ENCODE data around the gene ZFP92. TPM values are rescaled to one million over a fixed set of nuclear protein-coding genes. Genes with fewer than 3 reads are reported as not detected.

Gene ZFP92
- total RNA-seq, 2 donors from 2014 or later: 0.85 to 2.0 TPM

GRCh38 chrX:153445856-153446635 is 34.8 kb downstream of the ZFP92 start, which contains the start of gene TREX2:
TREX2 (minus strand) TSS chrX:153446056; CDS start chrX:153445430, 626 bp downstream.
- DNase-seq: no peak
- no peak for ATAC-seq
- intact Hi-C loops (cut with DNase I): no loop called here

DNA sequence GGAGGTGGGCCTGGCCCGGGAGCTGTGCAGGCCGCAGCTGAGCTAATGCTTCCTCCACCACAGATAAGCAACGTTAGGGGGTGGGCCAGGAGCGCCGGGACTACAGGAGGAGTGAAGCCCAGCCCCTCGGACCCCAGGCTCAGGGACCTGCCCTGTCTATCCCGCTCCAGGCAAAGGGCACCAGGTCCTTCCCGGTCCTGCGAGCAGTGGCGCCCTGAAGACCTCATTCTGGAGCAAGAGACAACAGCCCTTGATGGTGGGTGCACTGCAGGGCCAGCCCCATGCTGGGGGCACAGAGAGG is 35.3 kb downstream of the ZFP92 start:
- ATAC-seq: no peak
- intact Hi-C loops (cut with DNase I): no loop called here
- DNase-seq: no peak

- intact Hi-C loops (cut with DNase I): no loop called here
Observed at GRCh38 chrX:153446950-153447580, 35.8 kb downstream of the ZFP92 start.

DNA sequence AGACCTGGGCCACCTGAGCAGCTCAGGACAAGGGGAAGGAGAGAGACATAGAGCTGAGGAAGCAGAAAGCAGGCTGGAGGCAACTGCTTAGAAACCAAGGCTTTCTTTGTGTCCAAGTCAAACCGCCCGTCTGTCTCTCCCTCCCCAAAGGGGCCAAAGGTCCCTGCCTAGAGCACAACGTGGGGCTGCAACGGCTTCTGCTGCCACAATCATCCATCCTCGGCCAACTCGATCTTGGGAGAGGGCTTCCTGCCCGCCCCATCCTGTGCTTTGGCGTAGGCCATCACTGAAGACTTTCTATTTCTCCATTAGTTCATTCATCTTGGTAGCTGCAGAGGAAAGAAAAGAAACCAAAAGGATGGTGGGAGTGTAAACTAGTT is 36.3 kb downstream of the ZFP92 start:
- no peak for ATAC-seq
- DNase-seq: no peak
- intact Hi-C loops (cut with DNase I): no loop called here

More at GRCh38 chrX:153446950-153447580, 35.8 kb downstream of the ZFP92 start:
- DNase-seq: no peak
- ATAC-seq: no peak

GRCh38 chrX:153448556-153449367 is 37.5 kb downstream of the ZFP92 start:
- intact Hi-C loops (cut with DNase I): no loop called here
- ATAC-seq (no peak), DNase-seq (no peak)

DNA sequence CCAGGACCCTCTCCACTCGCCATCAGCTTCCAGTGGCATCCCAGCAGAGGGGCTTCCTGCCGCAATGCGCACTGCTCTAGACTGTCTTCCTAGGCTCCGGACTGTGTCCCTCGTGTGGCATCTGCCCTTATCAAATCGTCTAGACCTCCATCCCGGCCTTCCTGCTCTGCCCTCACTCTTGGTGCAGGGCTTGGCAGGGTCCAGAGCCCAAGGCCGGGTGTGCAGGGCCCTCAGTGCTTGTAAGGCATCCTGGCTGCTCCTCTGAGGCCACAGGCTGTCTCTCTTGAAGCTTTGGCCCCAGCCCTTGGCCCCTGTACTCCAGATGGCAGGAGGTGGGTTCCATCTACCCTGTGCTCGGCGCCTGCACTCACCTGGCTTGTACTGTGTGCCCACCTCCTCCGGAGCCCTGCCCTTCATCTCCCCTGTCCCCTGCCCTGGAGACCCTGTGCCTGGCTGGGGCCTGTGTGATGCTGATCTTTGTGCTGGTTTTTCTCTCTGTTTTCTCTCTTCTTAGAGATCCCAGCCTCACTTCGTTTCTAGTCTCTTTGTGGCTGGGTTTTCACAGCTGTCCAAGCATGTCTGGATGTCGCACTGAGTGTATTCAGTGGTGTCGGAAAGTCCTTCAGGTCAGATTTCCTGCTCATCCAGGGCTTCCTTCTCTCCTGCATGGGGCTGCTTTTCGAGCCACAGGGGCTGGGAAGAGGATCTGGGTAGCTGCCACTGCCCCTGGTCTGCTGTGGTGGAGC is 38.3 kb downstream of the ZFP92 start:
- ATAC-seq (no peak), DNase-seq (no peak)
- intact Hi-C loops (cut with DNase I): no loop called here

DNA sequence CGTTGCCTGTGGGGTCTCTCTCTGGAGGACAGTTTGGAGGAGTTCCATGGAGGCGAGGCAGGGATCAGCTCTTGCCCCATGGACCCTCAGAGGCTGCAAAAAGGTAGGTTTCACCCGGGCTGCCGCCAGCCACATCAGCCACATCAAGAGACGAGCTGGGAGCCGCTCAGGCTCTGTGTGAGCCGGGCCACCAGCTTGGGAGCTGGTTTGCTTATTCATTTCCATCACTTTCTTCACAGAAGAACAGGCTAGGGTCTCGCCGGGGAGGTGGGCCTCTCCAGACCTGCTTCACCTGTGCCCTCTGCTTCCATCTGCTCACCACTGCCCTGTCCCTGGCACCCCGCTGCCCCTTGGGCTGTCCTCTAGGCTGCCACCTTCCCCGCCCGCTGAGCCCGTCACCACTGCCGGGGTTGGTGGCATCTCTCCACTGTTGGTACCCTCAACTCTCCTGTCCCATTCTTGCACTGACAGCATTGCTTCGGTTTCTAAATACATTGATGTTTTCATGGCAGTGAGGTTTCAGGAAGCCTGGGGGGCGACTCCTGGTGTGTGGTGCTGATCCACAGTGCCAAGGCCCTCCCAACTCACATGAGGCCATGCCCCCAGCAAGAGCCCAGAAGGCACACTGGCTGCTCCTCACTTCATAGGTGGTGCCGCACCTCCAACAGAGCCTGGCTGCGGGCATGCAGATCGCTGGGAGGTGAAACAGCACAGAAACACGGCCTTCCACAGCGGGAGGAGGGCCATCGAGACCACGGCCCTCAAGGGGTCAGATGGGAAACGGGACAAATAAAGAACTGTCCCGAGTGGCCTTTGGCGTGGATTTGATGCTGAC is 39.1 kb downstream of the ZFP92 start:
- no peak for DNase-seq
- no peak for ATAC-seq
- intact Hi-C loops (cut with DNase I): no loop called here

- ATAC-seq (no peak), DNase-seq (no peak)
- intact Hi-C loops (cut with DNase I): no loop called here
Observed at GRCh38 chrX:153450949-153451277, 39.6 kb downstream of the ZFP92 start.

GRCh38 chrX:153454901-153455550 is 43.8 kb downstream of the ZFP92 start:
- ATAC-seq (no peak), DNase-seq (peak; percentile 12)
- intact Hi-C loops (cut with DNase I): no loop called here

DNA sequence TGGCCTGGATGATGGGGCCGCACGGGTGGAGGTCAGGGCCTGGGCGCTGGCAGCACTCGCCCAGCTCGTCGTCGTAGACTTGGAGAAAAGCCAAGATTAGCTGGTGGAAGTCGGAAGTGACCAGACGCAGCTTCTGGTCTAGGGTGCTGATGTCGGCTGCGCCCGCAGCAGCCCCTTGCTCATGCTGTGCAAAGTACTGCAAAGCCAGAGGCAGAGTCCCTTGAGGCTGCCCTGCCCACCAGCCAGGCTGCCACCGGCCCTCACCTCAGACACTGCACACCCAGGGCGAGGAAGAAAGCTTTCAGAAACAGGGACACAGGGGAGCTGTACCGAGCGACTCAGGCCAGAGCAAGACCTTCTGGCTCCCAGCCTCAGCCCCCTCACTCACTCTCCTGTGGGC is 44.3 kb downstream of the ZFP92 start:
- intact Hi-C loops (cut with DNase I): no loop called here
- DNase-seq (no peak), ATAC-seq (no peak)

DNA sequence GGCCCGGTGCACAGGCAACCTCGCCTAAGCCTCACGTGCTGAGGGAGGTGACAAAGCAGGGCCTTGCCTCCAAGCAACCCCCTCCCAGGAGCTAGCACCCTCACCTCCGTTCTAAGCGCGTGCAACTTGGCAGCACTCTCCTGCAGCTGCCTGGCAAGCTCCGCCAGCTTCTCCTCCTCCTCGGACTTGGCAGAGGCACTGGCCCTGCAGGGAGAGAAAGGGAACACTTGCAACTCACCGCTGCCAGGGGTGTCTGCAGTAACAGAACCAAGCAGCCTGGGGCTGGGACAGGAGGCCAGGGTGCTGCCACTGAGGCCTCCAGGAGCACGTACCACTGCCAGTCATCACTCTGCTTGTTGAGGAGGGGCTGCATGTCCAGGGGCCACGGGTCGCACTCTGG is 44.9 kb downstream of the ZFP92 start:
- ATAC-seq: peak; percentile 60 to 61
- intact Hi-C loops (cut with DNase I): no loop called here
- peak; percentile 34 for DNase-seq

DNA sequence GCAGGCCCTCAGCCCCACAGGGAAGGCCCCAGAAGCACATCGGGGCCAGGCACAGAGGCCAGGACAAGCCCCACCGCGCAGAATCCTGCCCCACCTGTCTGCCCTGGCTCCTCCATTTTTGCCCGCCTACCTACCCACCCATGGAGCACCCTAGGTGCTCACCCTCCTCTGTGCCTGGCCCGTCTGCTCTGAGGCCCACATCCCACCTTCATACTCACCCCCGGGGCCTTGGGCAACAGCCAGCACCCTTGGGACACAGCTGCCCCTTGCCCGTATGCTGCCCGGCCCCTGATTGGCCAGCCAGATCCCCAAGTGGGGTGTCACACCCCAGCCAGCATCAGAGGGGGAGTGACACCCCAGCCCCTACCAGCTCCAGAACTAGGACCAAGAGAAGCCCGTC is 45.4 kb downstream of the ZFP92 start:
- peak; percentile 8 for DNase-seq
- intact Hi-C loops (cut with DNase I): no loop called here

GRCh38 chrX:153457136-153457825 is 46.0 kb downstream of the ZFP92 start:
- peak; percentile 5 for DNase-seq

More for the DNA sequence above, 45.4 kb downstream of the ZFP92 start:
- ATAC-seq: no peak

GRCh38 chrX:153457827-153458466 is 46.7 kb downstream of the ZFP92 start:
- no peak for ATAC-seq
- intact Hi-C loops (cut with DNase I): no loop called here
- DNase-seq: no peak

More at GRCh38 chrX:153457136-153457825, 46.0 kb downstream of the ZFP92 start:
- intact Hi-C loops (cut with DNase I): no loop called here
- no peak for ATAC-seq

DNA sequence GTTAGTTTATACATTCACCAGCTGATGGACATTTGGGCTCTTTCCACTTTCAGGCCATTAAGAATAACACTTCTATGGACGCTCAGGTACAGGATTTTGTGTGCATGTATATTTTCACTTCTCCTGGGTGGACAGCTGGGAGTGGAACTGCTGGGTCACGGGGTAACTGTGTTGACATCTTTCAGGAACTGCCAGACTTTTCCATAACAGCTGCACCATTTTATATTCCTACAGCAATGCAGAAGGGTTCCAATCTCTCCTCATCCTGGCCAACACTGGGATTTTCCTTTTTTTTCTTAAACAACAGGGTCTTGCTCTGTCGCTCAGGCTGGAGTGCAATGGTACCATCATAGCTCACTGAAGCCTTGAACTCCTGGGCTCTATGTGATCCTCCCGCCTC is 47.2 kb downstream of the ZFP92 start:
- DNase-seq (no peak), ATAC-seq (no peak)
- intact Hi-C loops (cut with DNase I): no loop called here

- DNase-seq (no peak), ATAC-seq (no peak)
- intact Hi-C loops (cut with DNase I): no loop called here
Observed at GRCh38 chrX:153459986-153460385, 48.7 kb downstream of the ZFP92 start.

DNA sequence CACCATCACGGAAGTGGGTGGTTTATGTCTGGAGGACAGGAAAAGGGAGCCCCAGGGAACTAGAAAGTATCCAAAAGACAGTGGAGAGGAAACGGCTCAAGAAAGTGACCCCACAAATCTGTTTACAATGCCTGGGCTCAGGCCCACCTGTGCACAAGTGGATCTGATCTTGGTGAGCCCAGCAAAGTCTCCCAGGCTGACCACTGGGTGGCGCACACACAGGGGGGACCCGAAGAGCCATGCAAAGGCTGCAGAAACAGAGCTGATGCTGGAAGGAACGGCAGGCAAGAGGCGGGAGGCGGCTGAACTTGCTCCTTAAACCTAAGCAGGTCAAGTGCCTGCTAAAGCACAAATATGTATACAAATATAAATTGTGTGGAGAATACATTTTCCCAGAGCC is 49.6 kb downstream of the ZFP92 start:
- intact Hi-C loops (cut with DNase I): no loop called here
- ATAC-seq (peak in 1 of 2 donors; percentile 57), DNase-seq (no peak)

Data from left cardiac atrium (tissue), 4 donors.